Activated naive CD8-positive, alpha-beta T cell treated with anti-CD3 and anti-CD28 coated beads, Interleukin-2, amount 50 U/mL, for 16 hours (primary cell): ENCODE measurements around the gene TNRC6C.

Experiments
- DNase-seq: peaks from one replicate; pipeline ENCODE4 v3.0.0-alpha.2; 2020; ENCODE audit warnings: low read depth, low spot score

TNRC6C gene

DNA sequence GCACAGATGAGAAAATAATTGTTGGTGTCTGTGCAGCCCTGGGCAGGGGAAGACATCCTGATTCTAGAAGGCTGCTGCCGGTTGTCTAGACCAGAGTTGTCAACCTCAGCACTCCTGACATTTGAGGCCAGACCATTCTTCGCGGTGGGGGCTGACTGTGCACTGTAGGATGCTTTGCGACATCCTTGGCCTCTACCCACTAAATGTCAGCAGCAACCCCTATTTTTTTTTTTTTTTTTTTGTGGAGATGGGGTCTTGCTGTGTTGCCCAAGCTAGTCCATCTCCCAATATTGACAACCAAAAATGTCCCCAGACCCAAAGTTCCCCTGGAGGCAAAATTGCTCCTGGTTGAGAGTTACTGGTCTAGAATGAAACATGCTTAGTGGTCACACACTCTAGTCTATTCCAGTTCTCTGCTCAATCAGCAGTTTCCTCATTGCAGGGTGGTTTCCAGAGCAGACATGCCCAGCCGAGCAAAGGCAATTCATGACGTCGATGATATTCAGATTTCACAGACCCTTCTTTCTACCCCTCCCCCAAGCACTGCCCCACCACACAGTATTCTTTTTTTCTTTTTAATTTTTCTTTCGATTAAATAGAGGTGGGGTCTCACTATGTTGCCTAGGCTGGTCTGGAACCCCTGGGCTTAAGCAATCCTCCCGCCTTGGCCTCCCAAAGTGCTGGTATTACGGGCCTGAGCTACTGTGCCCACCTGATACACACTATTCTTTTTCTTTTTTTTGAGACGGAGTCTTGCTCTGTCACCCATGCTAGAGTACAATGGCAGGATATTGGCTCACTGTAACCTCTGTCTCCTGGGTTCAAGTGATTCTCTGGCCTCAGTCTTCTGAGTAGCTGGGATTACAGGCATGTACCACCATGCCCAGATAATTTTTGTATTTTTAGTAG lies 196.7 kb downstream of the TNRC6C start:
- DNase-seq = no peak
